DMS 273 (cell line): Measurements from ENCODE around the gene ZNF136.

Experiments
- DNase-seq: peaks from one replicate; lab custom pipeline; 2025; ENCODE audit not compliant: unreplicated experiment; lab: John Stamatoyannopoulos, UW

ZNF136 gene

GRCh38 chr19:12162882-12163806 is at the start of gene ZNF136:
ZNF136 (plus strand) TSS chr19:12163096; CDS start chr19:12163204, 108 bp downstream.
- DNase-seq, result peak; percentile 98

- DNase-seq, result no peak
Measured at GRCh38 chr19:12113121-12113520, 49.8 kb upstream of the ZNF136 start.

- DNase-seq, result no peak
Measured at GRCh38 chr19:12117201-12117970, 45.5 kb upstream of the ZNF136 start.

GRCh38 chr19:12126707-12127106 is 36.2 kb upstream of the ZNF136 start:
- peak; percentile 40 for DNase-seq

GRCh38 chr19:12133069-12133468 is 29.8 kb upstream of the ZNF136 start:
- DNase-seq, result no peak

- DNase-seq, result peak; percentile 21
Measured at GRCh38 chr19:12137221-12137940, 25.5 kb upstream of the ZNF136 start.

GRCh38 chr19:12139269-12139668 is 23.6 kb upstream of the ZNF136 start:
- no peak for DNase-seq

GRCh38 chr19:12139885-12140544 is 22.9 kb upstream of the ZNF136 start, which contains the start of gene ZNF20:
ZNF20 (minus strand) TSS chr19:12140350; CDS start chr19:12140182, 168 bp downstream.
- DNase-seq, result peak; percentile 98

GRCh38 chr19:12140545-12141404 is 22.1 kb upstream of the ZNF136 start:
- DNase-seq, result peak; percentile 94

GRCh38 chr19:12141405-12141736 is 21.5 kb upstream of the ZNF136 start:
- DNase-seq, result no peak

GRCh38 chr19:12145348-12145747 is 17.5 kb upstream of the ZNF136 start:
- no peak for DNase-seq

- DNase-seq, result no peak
Measured at GRCh38 chr19:12155324-12155860, 7.5 kb upstream of the ZNF136 start.

- DNase-seq, result peak; percentile 95
Measured at GRCh38 chr19:12156223-12157058, 6.5 kb upstream of the ZNF136 start, which contains the start of gene ZNF625. ZNF625 (minus strand) TSS chr19:12156734; CDS start chr19:12156558, 176 bp downstream.

- DNase-seq, result peak; percentile 13
Measured at GRCh38 chr19:12159773-12160414, 3.0 kb upstream of the ZNF136 start.

GRCh38 chr19:12162513-12162881 is 399 bp upstream of the ZNF136 start:
- DNase-seq, result no peak

GRCh38 chr19:12163826-12164225 is 930 bp downstream of the ZNF136 start:
- DNase-seq, result peak; percentile 23

GRCh38 chr19:12166626-12167025 is 3.7 kb downstream of the ZNF136 start:
- no peak for DNase-seq

GRCh38 chr19:12180377-12180776 is 17.5 kb downstream of the ZNF136 start:
- no peak for DNase-seq
